Tibial nerve (tissue), 4 donors: ENCODE data around the gene NRN1L. TPM values are rescaled to one million over a fixed set of nuclear protein-coding genes. Genes with fewer than 3 reads are reported as not detected.
A peak's percentile ranks its signal among the peaks of the same experiment; 100 is the strongest.

Experiments
- DNase-seq, 2 donors: peaks; one replicate each; pipeline ENCODE4 v3.0.0-alpha.2; 2019; ENCODE audit warnings: low spot score in 2 of 2
- H3K27ac ChIP-seq, 4 donors: fragments of 200-600 bp; sonication (generic) in 3 of 4; one replicate each; pipeline ENCODE4 v1.5.1; 2017 to 2019; ENCODE audit warnings: mild to moderate bottlenecking in 1 of 4
- H3K27me3 ChIP-seq, 2 donors: fragments of 200-600 bp; sonication (generic) in 1 of 2; one replicate each; pipeline versions ENCODE4 v1.5.1 to v1.6.0; 2017 to 2019
- H3K36me3 ChIP-seq, 3 donors: fragments of 200-600 bp; sonication (generic); one replicate each; pipeline ENCODE4 v1.5.1; 2018 to 2019
- H3K4me1 ChIP-seq, 4 donors: fragments of 200-600 bp; sonication (generic) in 3 of 4; one replicate each; pipeline ENCODE4 v1.5.1; 2017 to 2019
- H3K4me3 ChIP-seq, 4 donors: fragments of 200-600 bp; sonication (generic) in 3 of 4; one replicate each; pipeline ENCODE4 v1.5.1; 2017 to 2019; ENCODE audit warnings: mild to moderate bottlenecking in 1 of 4, moderate library complexity in 1 of 4
- H3K9me3 ChIP-seq, 4 donors: fragments of 200-600 bp; sonication (generic) in 3 of 4; one replicate each; pipeline ENCODE4 v1.5.1; 2017 to 2019
- CTCF ChIP-seq, 5 experiments: fragments of 200-600 bp in 3 of 5; fragments of 450-650 bp in 2 of 5; sonication (generic) in 3 of 5; IDR thresholded peaks; one replicate each; pipeline ENCODE4 v1.5.1; 2016 to 2019; ENCODE audit warnings: antibody characterized with exemption in 5 of 5, mild to moderate bottlenecking in 3 of 5, moderate library complexity in 2 of 5
- EP300 ChIP-seq, 2 donors: sonication (generic); formaldehyde crosslinking; IDR thresholded peaks; one replicate each; pipeline ENCODE4 v1.6.1; 2017; ENCODE audit warnings: antibody characterized with exemption in 2 of 2, mild to moderate bottlenecking in 1 of 2
- POLR2A ChIP-seq, 2 donors: fragments of 450-650 bp; IDR thresholded peaks; one replicate each; pipeline ENCODE4 v1.6.1; 2017; ENCODE audit warnings: antibody characterized with exemption in 2 of 2, mild to moderate bottlenecking in 2 of 2, moderate library complexity in 2 of 2
- WGBS, 2 donors: methylation state at CpG; one replicate each; pipeline ENCODE4 v1.1.5; 2018; 5-methylcytosine and 5-hydroxymethylcytosine counted together
- total RNA-seq, 4 donors: library from RNA; depleted of rRNA; stranded (reverse); fragments of >200 nt; gene quantifications; one replicate each; pipeline ENCODE4 v1.1.0, GENCODE V29; 2016

NRN1L gene
- total RNA-seq, 4 donors from 2014 or later: 2.0 to 15.1 (median 3.9) TPM

GRCh38 chr16:67842509-67843342 lies 42.0 kb upstream of the NRN1L start:
- Histone ChIP-seq H3K36me3 (no peaks in the 10 kb centered on the region), H3K27me3 (no peaks in the 10 kb centered on the region), H3K27ac (peak overlapping the region; percentile 97 to 100 (median 99)), H3K4me3 (peak overlapping the region; percentile 51 to 100 (median 72)), H3K4me1 (peaks cover 0 to 45% (median 40%) of the 10 kb centered on the region in 4 donors), H3K9me3 (no peaks in the 10 kb centered on the region)
- 0% methylated on average over 1 to 47 of the region's 67 CpGs for WGBS, 2 donors
- DNase-seq: no peak
- no peak for TF ChIP-seq POLR2A (IDR thresholded peaks at IDR 0.05)
- TF ChIP-seq EP300 (IDR thresholded peaks at IDR 0.05): no peak

- Histone ChIP-seq H3K4me1 (peaks cover 0 to 52% (median 46%) of the 10 kb centered on the region in 4 donors), H3K4me3 (peak overlapping the region; percentile 51 to 100 (median 72)), H3K36me3 (no peaks in the 10 kb centered on the region), H3K9me3 (no peaks in the 10 kb centered on the region), H3K27ac (peak overlapping the region in 3 of 4 donors; percentile 99 to 100 (median 99)), H3K27me3 (no peaks in the 10 kb centered on the region)
- DNase-seq: no peak
- TF ChIP-seq EP300 (IDR thresholded peaks at IDR 0.05): no peak
- TF ChIP-seq POLR2A (IDR thresholded peaks at IDR 0.05): no peak
- no peak for TF ChIP-seq CTCF (IDR thresholded peaks at IDR 0.05)
- WGBS, 2 donors: 6% methylated on average over 11 of the region's 11 CpGs
These were observed 41.3 kb upstream of the NRN1L start for GRCh38 chr16:67843343-67843765.

GRCh38 chr16:67844497-67844896 lies 40.2 kb upstream of the NRN1L start:
- no peaks in the 10 kb centered on the region for H3K9me3 ChIP-seq
- no peaks in the 10 kb centered on the region for H3K27me3 ChIP-seq
- H3K4me3 ChIP-seq: no peak overlapping the region
- WGBS, 2 donors: 72 to 83% methylated on average over 4 of the region's 4 CpGs
- peak overlapping the region in 2 of 4 donors; percentile 95 to 99 for H3K27ac ChIP-seq
- peaks cover 0 to 63% (median 50%) of the 10 kb centered on the region in 4 donors for H3K4me1 ChIP-seq
- DNase-seq: no peak
- TF ChIP-seq EP300 (IDR thresholded peaks at IDR 0.05): no peak
- H3K36me3 ChIP-seq: no peaks in the 10 kb centered on the region

- peaks cover 0 to 63% (median 50%) of the 10 kb centered on the region in 4 donors for H3K4me1 ChIP-seq
- TF ChIP-seq CTCF (IDR thresholded peaks at IDR 0.05): no peak
- TF ChIP-seq EP300 (IDR thresholded peaks at IDR 0.05): no peak
- TF ChIP-seq POLR2A (IDR thresholded peaks at IDR 0.05): no peak
- no peaks in the 10 kb centered on the region for H3K9me3 ChIP-seq
- H3K27ac ChIP-seq: peak overlapping the region; percentile 87 to 96 (median 93)
- peak overlapping the region; percentile 64 to 93 (median 74) for H3K4me3 ChIP-seq
- peaks cover 0 to 7% (median 0%) of the 10 kb centered on the region in 3 donors for H3K36me3 ChIP-seq
- H3K27me3 ChIP-seq: no peaks in the 10 kb centered on the region
- no peak for DNase-seq
- 73 to 77% methylated on average over 5 of the region's 5 CpGs for WGBS, 2 donors
These were observed 39.2 kb upstream of the NRN1L start for GRCh38 chr16:67845291-67846062.

GRCh38 chr16:67846063-67846319 lies 38.7 kb upstream of the NRN1L start:
- H3K9me3 ChIP-seq: no peaks in the 10 kb centered on the region
- DNase-seq: no peak
- H3K27ac ChIP-seq: peak overlapping the region; percentile 87 to 96 (median 93)
- H3K27me3 ChIP-seq: no peaks in the 10 kb centered on the region
- WGBS, 2 donors: 4 to 9% methylated on average over 2 of the region's 2 CpGs
- peak overlapping the region; percentile 64 to 93 (median 74) for H3K4me3 ChIP-seq
- H3K4me1 ChIP-seq: peaks cover 0 to 63% (median 50%) of the 10 kb centered on the region in 4 donors
- H3K36me3 ChIP-seq: peaks cover 0 to 10% (median 0%) of the 10 kb centered on the region in 3 donors
- no peak for TF ChIP-seq CTCF (IDR thresholded peaks at IDR 0.05)
- TF ChIP-seq EP300 (IDR thresholded peaks at IDR 0.05): no peak
- no peak for TF ChIP-seq POLR2A (IDR thresholded peaks at IDR 0.05)
